GM18907 (cell line): ENCODE results near the gene TIMP2.
"Not testable (repeated sequence)": the region's sequence is repeated elsewhere in the genome, so short reads cannot be mapped to it uniquely, and the experiment has no call there.

Source experiments
- ATAC-seq: cut with Tn5 transposase; IDR thresholded peaks from one replicate; pipeline ENCODE4 v1.9.1; 2021; ENCODE audit warnings: mild to moderate bottlenecking, moderate library complexity; ENCODE audit not compliant: unreplicated experiment

The TIMP2 gene

DNA sequence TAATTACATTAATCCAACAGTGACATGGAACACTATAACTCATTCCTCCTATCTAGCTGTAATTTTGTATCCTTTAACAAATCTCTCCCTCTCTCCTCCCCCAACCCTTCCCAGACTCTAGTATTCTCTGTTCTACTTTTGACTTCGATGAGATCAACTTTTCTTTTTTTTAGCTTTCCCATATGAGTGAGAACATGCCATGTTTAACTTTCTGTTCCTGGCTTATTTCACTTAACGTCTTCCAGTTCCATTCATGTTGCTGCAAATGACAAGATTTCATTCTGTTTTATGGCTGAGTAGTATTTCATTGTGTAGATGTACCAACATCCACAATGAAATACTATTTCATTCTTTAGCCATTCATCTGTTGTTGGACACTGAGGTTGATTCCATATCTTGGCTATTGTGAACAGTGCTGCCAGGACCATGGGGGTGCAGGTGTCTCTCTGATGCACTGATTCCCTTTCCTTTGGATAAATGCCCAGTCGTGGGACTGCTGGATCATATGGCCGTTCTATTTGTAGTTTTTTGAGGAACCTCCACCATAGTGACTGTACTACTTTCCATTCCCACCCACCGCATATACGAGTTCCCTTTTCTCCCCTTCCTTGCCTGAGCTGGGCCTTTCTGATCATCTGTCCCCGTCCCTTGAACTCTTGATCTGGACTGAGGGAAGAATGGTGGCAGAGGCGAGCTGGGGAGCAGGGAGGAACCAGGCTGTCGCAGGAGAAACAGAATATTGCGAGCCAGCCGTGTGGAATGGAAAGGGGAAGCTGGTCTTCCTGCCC, 14.5 kb downstream of the TIMP2 start:
- no peak for ATAC-seq

DNA sequence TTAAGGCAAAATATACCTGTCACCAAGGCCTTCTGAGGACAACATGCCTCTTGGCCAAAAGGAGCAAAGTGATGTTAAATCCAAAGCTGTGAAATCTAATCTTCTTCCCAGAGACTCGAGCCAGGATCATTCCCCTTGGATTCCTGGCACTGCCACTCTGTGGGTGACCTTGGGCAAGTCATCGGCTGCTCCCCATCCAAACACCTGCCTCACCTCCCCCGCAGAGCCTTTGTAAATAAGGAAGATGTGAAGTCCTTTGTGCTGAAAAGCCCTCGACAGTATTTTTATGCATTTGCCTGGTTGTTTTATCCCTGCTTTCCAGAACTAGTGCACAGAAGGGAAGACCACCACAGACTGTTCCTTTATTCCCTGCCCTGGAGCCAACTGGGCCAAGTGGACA, 16.8 kb downstream of the TIMP2 start:
- ATAC-seq, result no peak

DNA sequence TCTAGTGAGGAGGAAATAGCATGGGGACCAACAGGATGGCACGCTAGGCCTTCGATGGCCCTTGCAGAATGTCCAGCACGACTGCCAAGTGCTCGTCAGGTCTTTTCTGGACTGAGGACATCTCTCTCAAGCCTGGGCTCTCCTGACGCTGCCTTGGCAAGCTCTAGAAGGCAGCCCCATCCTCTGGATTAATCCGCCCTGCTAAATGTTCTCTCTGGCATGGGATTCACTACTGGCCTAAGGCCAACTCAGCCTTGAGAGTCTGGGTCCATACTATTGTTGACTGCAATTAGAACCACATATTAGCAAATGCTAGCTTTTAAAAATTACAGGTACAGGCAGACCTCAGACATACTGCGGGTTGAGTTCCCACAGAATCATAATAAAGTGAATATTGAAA, 19.6 kb downstream of the TIMP2 start:
- no peak for ATAC-seq

DNA sequence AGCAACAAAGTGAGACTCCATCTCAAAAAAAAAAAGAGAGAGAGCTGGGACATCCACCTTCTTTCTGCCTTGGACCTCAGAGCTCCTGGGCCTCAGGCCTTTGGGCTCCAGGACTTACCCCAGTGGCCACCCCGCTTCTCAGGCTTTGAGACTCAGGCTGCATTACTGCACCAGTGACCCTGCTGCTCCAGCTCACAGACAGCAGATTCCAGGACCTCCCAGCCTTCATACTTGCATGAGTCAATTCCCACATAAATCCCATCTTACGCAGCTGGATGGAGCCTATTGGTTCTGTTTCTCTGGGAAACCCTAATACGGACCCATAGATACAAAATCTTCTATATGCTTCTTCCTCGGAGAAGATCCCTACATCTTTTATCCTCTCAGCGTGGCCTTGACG, 20.1 kb downstream of the TIMP2 start:
- no peak for ATAC-seq

DNA sequence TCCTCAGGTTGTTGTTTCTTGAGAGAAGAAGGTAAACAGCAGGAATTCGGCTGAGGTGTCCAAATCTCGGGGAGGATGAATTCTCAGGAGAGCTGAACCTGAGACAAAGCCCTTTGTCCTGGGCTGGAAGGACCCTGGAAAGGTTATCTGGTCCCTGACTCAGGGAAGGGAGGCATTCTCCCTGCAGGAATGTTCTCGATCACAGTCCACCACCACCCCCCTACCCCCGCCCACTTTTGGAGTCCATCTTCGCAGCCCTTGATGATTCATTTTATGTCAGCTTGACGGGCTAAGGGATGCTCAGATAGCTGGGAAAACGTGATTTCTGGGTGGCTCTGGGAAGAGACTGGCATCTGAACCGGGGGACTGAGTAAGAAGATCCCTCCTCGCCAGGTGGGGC, 20.8 kb downstream of the TIMP2 start:
- ATAC-seq, result no peak

DNA sequence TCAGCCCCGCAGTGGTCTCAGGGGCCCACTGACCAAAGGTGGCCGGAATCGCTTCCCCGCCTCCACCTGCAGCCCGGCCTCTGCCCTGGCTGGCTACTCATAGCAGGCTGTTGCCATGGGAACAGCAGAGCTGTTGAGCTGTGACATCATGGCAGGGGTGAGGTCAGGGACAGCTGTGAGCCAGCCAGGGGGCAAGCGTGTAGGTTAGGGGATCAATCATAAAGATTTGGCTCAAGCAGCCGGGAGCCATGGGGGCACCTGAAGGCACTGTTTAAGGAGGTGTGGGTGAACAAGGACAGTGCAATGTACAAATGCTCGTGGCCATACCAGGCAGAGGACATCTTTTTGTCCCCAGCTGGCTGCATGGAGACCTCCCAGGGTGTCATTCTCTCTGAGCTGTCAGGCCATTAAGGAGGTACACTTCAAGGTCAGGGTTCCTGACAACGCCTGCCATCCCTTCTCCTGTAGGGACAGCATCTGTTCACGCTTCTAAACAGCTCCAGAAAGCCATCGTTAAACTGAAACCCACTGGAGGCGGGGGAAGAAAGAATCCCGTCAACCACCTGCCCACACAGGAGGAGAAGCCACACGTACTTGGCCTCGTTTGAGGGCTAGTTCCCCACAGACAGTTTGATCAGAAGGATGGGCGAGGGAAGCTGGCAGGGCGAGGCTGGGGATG, 21.9 kb downstream of the TIMP2 start, which contains the start of gene CEP295NL:
TSS of gene CEP295NL (minus strand) at position 101 of the 679 bp plus-strand sequence. CDS start 1,373 bp downstream, outside the sequence.
- no peak for ATAC-seq

DNA sequence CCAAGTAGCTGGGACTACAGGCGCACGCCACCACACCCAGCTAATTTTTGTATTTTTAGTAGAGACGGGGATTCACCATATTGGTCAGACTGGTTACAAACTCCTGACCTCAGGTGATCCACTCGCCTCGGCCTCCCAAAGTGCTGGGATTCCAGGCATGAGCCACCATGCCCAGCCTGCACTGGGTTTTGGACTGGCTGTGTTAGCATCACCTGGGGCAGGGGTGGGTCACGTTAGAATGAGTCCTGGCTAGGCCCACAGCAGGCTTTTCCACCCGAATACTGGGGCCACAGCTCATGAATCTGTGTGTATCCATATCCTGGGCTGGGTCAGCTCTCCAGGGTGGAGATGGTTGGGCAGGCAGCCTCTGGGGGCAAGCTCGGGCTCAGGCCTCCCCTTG, 23.0 kb downstream of the TIMP2 start:
- not testable (repeated sequence) for ATAC-seq

DNA sequence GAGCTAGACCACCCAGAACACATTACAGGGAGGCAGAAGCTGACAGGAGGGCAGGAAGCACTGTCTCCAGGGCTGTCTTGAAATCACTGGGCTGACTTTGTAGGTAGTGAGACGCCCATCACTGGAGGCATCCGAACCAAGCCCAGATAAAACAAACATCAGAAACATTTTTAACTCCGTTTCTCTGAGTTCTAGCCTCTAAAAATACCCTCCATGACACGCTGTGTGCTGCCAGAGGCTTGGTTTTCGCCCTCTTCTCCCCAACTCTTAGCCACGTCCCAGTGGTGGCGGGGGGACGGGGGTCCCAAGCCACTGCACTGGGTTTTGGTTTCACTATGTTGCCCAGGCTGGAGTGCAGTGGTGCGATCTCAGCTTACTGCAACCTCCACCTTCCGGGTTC, 23.4 kb downstream of the TIMP2 start:
- no peak for ATAC-seq

DNA sequence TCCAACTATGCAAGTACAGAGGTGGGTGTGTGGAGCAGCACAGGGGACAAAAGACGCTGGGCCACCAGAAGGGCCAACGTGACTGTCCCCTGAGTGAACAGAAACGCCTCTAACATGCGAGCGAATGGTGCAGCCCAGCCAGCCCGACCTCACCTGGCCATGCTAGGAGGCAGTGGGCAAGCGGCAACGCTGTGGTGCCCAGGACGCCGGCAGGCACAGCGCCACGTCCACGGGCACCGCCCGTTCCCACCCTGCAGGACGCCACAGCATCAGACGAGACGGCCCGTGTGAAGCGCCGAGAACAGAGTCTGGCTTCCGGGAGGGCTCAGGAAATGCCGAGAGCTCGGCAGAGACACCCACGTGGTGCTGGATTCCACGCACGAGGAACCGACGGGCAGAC, 24.4 kb downstream of the TIMP2 start:
- ATAC-seq, result no peak

DNA sequence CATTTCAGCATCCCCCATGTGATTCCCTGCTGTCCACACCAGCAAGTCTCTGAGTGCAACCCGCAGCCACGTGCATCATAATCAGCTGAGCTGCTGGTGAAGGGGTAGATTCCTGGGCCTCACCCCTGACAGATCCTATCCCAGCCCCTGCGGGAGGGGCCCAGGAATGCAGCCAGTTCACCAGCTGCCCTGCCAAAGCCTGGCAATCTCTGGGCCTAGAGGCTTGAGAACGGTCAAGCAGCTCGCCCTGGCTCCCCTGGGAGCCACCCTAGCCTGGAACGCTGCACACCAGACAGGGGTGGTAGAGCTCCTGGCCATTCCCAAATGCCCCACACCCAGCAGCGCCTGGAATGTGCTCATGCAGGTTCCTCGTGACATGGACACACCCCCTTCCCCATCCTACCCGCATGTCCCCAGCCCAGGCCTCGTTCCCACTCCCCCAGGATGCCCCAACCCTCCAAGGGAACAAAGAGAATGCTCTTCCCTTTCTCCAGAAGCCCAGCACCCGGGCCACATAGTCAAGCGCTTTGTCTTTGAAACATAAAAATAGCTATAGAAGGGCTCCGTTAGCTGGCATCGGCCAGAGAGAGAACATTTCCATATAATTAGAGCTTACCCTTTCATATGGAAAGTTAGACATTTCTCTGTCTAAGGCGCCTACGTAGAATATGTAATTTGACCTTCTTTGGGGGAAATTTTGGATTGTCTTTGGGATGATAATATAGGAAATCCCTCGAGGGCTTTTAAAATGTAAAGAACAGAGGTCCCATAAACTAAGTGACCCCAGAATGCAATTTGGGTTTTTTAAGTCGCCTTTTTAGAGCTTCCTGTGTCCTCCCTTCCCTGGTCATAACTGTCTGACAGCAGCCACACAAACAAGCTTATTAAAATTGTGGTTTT, 25.6 kb downstream of the TIMP2 start:
- ATAC-seq, result no peak

DNA sequence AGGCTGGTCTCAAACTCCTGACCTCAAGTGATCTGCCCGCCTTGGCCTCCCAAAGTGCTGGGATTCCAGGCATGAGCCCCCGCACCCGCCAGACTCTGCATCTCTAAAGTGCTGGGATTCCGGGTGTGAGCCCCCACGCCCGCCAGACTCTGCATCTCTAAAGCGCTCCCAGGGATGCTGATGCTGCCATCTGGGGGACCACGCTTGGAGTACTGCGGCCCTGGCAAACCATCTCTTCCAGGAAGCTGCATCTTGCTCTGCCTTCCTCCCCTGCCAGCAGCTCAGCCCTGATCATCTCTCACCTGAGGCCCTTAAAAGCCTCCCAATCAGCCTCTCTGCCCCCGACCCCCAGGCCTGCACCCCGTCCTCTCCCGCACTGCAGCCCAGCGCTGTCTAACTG, 26.2 kb downstream of the TIMP2 start:
- no peak for ATAC-seq

DNA sequence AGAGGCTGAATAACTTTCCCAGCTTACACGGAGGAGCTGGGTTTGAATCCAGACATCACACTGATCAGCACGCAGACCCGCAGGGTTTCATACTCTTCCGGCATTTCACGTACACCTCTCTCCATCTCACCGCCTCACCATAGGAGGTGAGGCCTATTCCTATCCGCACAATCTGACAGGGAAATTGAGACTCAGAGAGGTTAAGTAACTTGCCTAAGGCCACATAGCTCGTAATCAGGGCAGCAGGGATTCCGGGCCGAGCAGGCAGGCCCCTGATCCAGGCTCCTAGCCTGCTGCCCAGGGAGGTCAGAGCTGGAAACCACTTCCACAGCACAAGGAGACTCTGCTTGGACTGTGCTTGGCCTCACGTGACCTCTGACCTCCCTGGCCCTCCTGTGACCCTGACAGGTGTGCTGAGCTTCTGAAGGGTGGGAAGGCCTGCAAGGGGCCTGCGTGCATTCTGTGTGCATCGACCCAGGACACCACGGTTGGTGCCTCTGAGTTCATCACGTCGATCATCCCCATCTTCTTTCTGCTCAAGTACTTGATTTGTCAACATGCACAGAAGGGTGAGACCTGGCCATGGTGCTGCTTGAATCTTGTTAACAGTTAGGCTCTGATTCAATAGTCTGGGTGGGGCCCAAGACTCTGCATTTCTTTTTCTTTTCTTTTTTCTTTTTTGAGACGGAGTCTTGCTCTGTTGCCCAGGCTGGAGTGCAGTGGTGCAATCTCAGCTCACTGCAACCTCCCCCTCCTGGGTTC, 26.9 kb downstream of the TIMP2 start:
- no peak for ATAC-seq

DNA sequence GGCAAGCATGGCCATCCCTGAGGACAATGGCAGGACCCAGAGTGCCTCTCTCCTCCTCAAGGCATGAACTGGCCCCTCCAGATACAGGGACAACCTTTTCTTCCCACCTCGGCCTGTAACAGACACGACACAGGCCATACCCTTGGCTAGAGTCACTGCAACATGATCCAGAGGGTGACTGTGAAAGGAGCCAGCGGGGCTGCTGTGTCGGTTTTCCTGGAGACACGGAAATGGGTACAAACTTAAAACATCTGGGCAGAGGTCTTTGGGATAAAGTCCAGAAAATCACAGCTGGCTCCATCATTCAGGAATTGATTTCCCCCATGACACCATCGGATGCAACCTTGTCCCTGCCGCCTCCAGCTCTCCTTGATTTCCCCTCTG, 27.5 kb downstream of the TIMP2 start:
- ATAC-seq, result no peak

DNA sequence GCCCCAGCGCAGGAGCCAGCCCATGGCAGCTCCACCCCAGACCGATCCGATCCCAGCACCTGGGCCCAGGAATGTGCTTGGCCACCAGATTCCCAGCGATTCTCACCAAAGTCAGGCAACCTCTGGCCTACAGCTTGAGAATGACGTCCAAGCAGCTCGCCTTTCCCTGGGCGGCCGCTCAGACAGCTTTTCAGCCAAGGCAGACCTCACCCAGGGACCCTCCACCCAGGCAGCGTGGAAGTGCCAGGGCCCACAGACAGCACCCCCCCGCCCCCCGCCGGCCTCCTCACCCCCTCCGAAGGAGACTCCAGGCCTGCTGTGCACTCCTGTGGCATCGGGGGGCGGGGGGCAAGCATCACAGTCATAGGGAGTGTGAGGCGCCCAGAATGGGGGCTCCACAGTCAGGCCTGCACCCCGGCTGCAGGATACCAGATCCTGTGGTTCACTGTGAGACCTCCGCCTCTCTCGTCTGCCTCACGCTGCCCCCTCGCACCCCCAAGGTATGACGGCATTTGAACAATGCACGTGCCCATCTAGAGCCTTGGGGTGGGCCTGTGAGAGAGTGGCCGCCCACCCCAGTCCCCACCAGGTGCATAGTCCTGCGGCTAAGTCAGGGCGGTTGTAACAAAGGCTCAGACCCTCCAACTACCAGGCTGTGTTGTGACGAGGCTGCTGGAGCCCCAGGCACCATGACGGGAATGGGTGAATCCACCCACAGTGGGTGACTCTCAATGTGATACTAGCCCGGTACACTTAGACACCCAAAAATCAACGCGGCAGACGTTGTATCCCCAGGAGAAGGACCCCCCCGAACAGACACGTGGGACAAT, 28.1 kb downstream of the TIMP2 start:
- no peak for ATAC-seq

DNA sequence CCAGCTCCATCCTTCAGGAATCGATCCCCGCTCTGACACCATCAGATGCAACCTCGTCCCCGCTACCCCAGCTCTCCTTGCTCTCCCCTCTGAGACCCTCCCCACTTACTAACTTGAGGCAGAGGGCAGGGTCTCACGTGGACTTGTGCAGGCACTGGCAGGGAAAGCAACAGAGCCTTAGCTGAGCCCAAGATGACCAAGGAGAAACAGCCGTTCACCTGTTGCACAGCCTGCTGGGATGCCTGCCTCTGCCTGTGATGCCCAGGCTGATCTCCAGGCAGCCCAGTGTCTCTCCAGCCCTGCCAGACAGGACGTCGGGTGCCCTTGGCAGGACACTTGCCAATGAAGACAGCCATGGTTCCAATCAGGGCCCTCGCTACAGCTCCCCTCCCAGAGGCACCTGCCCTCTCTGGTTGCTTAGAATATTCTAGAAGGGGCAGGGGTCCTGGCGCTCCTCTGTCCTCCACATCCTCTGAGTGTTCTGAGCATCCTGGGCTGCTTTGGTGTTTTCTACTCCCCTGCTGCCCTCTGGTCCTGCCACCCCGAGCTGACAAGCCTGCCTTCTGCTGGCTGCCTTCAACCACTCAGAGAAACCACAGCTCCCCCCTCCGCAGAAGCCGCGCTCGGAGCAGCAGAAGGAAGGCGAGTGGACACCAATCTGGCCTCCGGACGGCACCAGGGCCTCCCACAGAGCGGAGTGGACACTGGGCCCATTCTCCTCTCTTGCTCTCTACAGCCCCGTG, 28.9 kb downstream of the TIMP2 start:
- no peak for ATAC-seq

DNA sequence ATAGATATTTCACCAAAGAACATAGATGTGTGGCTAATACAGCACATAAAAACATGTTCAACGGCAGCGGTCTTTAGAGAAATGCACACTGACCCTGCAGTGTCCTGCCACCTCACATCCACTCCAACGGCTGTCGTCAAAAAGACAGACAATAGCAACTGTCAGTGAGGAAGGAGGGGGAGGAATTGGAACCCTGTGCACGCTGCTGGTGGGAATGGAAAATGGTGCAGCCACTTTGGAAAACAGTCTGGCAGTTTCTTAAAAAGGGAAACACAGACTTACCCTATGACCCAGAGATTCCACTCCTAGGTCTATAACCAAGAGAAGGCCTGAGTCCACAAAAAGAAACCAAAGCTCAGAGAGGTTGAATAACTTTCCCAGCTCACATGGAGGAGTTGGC, 29.9 kb downstream of the TIMP2 start:
- no peak for ATAC-seq

DNA sequence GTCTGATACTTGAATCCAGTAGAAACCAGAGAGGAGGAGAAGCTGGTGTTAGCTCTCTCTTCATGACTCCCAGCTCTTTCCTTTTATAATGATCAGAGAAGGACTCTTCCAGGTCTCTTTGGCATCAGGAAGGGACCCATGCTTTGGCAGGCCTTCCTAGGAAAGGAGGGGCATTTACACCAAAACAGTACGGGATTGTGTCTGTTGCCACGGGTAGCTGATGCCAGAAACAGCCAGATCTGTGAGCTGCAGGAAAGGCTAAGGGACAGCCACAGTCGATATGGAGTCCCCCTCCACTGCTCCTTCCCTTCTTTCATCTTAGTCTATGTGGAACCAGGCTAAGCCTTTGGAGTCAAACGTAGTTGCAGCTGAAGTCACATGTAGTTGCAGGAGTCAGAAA, 31.5 kb downstream of the TIMP2 start:
- ATAC-seq, result no peak

DNA sequence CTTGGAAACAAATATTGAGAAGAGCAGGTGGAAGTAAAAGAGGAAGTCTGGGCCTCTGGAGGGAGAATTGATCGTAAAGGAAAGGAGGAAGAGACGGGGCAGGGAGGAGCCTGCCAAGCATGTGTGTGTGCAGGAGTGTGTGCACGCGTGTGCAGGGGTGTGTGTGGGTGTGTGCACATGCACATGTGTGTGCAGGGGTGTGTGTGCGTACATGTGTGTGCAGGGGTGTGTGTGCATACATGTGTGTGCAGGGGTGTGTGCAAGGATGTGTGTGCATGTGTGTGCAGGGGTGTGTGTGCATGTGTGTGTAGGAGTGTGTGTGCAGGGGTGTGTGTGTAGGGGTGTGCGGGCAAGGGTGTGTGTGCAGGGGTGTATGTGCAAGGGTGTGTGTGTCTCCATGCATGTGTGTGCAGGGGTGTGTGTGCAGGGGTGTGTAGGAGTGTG, 32.2 kb downstream of the TIMP2 start:
- no peak for ATAC-seq

DNA sequence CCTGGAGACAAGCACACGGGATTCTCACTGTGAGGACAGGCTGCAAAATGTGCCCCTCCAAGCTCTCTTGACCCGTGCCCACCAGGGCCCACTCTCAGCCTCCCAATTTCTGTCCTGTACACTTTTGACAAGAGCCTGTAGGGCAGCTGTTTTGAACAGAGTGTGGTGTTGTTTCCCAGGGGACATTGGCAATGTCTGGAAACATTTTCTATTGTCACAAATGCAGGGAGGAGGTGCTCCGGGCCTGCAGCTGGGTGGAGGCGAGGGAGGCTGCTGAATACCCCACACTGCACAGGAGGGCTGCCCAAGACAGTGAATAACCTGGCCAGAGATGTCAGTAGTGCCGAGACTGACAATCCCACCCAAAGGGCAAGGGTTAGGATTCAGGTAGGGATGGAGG, 32.7 kb downstream of the TIMP2 start:
- no peak for ATAC-seq
